Fibroblast of villous mesenchyme (primary cell): ENCODE data around the gene CACNA1H. TPM values are rescaled to one million over a fixed set of nuclear protein-coding genes. Genes with fewer than 3 reads are reported as not detected.
"Not testable (repeated sequence)": the region's sequence is repeated elsewhere in the genome, so short reads cannot be mapped to it uniquely, and the experiment has no call there.

Experiments used
- DNase-seq: peaks from one replicate; pipeline ENCODE4 v3.0.0-alpha.2; 2010; ENCODE audit warnings: low read depth
- H3K4me3 ChIP-seq: 2 replicates; pipeline ENCODE4 v1.5.1; 2011; ENCODE audit warnings: low read depth, mild to moderate bottlenecking, low read length
- total RNA-seq: library from RNA; depleted of rRNA; stranded (reverse); fragments of >200 nt; gene quantifications from 2 replicates; pipeline ENCODE4 v1.2.3, GENCODE V29; 2012
- TF ChIP-seq, protein P1 (sequence below): IDR thresholded peaks from 2 replicates; pipeline ENCODE4 v1.5.1; 2012; ENCODE audit warnings: low read depth, mild to moderate bottlenecking, low read length; ENCODE audit not compliant: insufficient read depth

The CACNA1H gene
- total RNA-seq, 1 donor, result 11.7 TPM

GRCh38 chr16:1230471-1231212 is 77.7 kb downstream of the CACNA1H start:
- not testable (repeated sequence) for H3K4me3 ChIP-seq, DNase-seq

- H3K4me3 ChIP-seq, DNase-seq: not testable (repeated sequence)
Observed at GRCh38 chr16:1231301-1231700, 78.4 kb downstream of the CACNA1H start.

- not testable (repeated sequence) for H3K4me3 ChIP-seq, DNase-seq
Observed at GRCh38 chr16:1232049-1232748, 79.3 kb downstream of the CACNA1H start.

- DNase-seq, H3K4me3 ChIP-seq: not testable (repeated sequence)
Observed at GRCh38 chr16:1236659-1237058, 83.8 kb downstream of the CACNA1H start.

- TF ChIP-seq, protein P1, sequence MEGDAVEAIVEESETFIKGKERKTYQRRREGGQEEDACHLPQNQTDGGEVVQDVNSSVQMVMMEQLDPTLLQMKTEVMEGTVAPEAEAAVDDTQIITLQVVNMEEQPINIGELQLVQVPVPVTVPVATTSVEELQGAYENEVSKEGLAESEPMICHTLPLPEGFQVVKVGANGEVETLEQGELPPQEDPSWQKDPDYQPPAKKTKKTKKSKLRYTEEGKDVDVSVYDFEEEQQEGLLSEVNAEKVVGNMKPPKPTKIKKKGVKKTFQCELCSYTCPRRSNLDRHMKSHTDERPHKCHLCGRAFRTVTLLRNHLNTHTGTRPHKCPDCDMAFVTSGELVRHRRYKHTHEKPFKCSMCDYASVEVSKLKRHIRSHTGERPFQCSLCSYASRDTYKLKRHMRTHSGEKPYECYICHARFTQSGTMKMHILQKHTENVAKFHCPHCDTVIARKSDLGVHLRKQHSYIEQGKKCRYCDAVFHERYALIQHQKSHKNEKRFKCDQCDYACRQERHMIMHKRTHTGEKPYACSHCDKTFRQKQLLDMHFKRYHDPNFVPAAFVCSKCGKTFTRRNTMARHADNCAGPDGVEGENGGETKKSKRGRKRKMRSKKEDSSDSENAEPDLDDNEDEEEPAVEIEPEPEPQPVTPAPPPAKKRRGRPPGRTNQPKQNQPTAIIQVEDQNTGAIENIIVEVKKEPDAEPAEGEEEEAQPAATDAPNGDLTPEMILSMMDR, result no peak
- H3K4me3 ChIP-seq, result no peak overlapping the region
- DNase-seq, result no peak
Observed at GRCh38 chr16:1237990-1238389, 85.1 kb downstream of the CACNA1H start.

- not testable (repeated sequence) for H3K4me3 ChIP-seq, DNase-seq
Observed at GRCh38 chr16:1238909-1239308, 86.0 kb downstream of the CACNA1H start.

- not testable (repeated sequence) for H3K4me3 ChIP-seq, DNase-seq
Observed at GRCh38 chr16:1239575-1239974, 86.7 kb downstream of the CACNA1H start.

DNA sequence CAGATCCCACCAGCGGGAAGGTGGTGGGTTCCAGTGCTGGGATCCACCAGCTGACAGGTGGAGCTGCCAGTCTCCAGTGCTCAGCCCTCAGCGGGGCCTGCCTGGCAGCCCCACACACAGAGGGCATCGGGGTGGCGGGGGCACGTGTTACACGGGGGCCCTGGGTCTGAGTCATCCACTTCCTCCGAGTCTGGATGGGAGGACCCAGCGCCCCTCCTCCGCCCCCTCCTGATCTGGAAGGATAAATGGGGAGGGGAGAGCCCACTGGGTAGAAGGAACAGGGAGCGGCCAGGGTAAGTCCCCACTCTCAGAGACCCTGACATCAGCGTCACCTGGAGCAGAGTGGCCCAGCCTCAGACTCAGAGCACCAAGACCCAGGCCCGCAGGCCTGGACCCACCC is 87.5 kb downstream of the CACNA1H start, which contains the start of gene TPSAB1:
TSS of gene TPSAB1 (plus strand) at position 270 of the 400 bp plus-strand sequence. CDS start 234 bp downstream, outside the sequence.
- H3K4me3 ChIP-seq, DNase-seq: not testable (repeated sequence)

DNA sequence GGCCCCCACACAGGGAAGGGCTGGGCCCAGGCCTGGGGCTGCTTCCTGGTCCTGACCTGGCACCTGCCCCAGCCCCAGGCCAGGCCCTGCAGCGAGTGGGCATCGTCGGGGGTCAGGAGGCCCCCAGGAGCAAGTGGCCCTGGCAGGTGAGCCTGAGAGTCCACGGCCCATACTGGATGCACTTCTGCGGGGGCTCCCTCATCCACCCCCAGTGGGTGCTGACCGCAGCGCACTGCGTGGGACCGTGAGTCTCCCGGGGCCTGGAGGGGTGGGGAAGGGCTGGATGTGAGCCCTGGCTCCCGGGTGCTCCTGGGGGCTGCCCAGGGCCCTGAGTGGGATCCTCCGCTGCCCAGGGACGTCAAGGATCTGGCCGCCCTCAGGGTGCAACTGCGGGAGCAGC is 88.2 kb downstream of the CACNA1H start:
- not testable (repeated sequence) for H3K4me3 ChIP-seq, DNase-seq

GRCh38 chr16:1243363-1243762 is 90.5 kb downstream of the CACNA1H start:
- not testable (repeated sequence) for DNase-seq

DNA sequence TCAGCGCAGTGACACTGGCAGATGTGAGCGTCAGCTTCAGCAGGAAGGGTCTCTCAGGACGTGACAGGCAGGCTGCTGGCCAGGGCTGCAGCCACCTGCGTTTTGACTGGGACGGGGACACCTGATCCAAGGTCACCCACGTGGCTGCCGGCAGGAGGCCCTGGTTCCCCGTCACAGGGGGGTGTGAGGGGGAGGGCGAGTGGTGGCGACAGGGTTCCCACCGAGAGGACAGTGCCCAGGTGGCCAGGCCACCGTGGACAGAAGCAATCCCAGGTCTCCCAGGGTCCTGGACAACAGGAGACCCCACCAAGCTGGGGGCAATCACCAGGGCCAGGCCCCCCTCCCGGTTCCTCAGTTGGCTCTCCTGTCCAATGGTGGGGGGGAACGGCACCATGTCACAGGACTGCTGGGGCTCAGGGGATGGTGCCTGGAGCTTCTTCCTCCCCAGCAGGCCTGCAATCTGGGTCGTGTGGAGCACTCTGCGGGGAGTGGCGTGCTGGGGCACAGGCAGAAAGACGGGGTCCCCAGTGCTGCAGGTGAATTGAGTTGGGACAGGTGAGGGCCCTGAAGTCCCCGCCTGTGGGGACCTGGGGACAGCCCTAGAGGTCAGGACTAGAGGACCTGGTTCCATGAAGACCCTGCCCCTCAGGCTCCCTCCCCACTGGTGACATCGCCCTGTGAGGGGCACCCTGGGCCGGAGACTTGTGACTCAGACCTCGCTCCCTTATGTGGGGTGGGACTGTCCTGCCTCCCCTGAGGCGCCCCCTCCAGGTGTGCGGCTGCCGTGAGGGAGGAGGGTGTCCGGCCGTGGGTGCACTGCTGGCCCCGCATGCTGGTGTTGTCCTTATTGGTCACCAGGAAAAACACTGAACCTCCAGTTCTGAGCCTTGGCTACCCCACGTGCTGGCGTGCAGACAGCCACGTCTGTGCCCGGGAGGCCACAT is 91.3 kb downstream of the CACNA1H start:
- not testable (repeated sequence) for DNase-seq, H3K4me3 ChIP-seq

More at GRCh38 chr16:1243363-1243762, 90.5 kb downstream of the CACNA1H start:
- not testable (repeated sequence) for H3K4me3 ChIP-seq

- TF ChIP-seq, protein P1, result no peak
- H3K4me3 ChIP-seq, result no peak overlapping the region
- DNase-seq, result no peak
Observed at GRCh38 chr16:1244881-1245280, 92.0 kb downstream of the CACNA1H start.
